ENCODE data around the gene NADSYN1. TPM values are rescaled to one million over a fixed set of nuclear protein-coding genes. Genes with fewer than 3 reads are reported as not detected.

The NADSYN1 gene
- total RNA-seq, 1 donor from 2014 or later = 72.8 TPM

GRCh38 chr11:71502871-71503435, 50.0 kb downstream of the NADSYN1 start:
- no peak for DNase-seq (ENCODE audit: low read depth)
- H3K4me3 ChIP-seq (ENCODE audit: low read depth, low read length) = no peak overlapping the region
- no peak for TF ChIP-seq CTCF (conservative IDR thresholded peaks at IDR 0.05; ENCODE audit: low read depth, low read length)

GRCh38 chr11:71504531-71504930, 51.5 kb downstream of the NADSYN1 start:
- no peak for TF ChIP-seq CTCF (conservative IDR thresholded peaks at IDR 0.05; ENCODE audit: low read depth, low read length)
- no peak overlapping the region for H3K4me3 ChIP-seq (ENCODE audit: low read depth, low read length)
- no peak for DNase-seq (ENCODE audit: low read depth)

- H3K4me3 ChIP-seq (ENCODE audit: low read depth, low read length) = no peak overlapping the region
- no peak for TF ChIP-seq CTCF (conservative IDR thresholded peaks at IDR 0.05; ENCODE audit: low read depth, low read length)
- no peak for DNase-seq (ENCODE audit: low read depth)
These were observed 52.0 kb downstream of the NADSYN1 start for GRCh38 chr11:71505001-71505400.

- no peak for DNase-seq (ENCODE audit: low read depth)
- no peak for TF ChIP-seq CTCF (conservative IDR thresholded peaks at IDR 0.05; ENCODE audit: low read depth, low read length)
- H3K4me3 ChIP-seq (ENCODE audit: low read depth, low read length) = no peak overlapping the region
These were observed 52.8 kb downstream of the NADSYN1 start for GRCh38 chr11:71505781-71506180.

- no peak for DNase-seq (ENCODE audit: low read depth)
- no peak overlapping the region for H3K4me3 ChIP-seq (ENCODE audit: low read depth, low read length)
- no peak for TF ChIP-seq CTCF (conservative IDR thresholded peaks at IDR 0.05; ENCODE audit: low read depth, low read length)
These were observed 54.1 kb downstream of the NADSYN1 start for GRCh38 chr11:71507102-71507501.

GRCh38 chr11:71518506-71519471, 65.8 kb downstream of the NADSYN1 start:
- H3K4me3 ChIP-seq (ENCODE audit: low read depth, low read length) = no peak overlapping the region
- DNase-seq (ENCODE audit: low read depth) = no peak
- no peak for TF ChIP-seq CTCF (conservative IDR thresholded peaks at IDR 0.05; ENCODE audit: low read depth, low read length)
